ENCODE results near the gene CCL4. TPM values are rescaled to one million over a fixed set of nuclear protein-coding genes. Genes with fewer than 3 reads are reported as not detected.
"Not testable (repeated sequence)": the region's sequence is repeated elsewhere in the genome, so short reads cannot be mapped to it uniquely, and the experiment has no call there.

The CCL4 gene
- total RNA-seq, 1 donor from 2014 or later: not detected

DNA sequence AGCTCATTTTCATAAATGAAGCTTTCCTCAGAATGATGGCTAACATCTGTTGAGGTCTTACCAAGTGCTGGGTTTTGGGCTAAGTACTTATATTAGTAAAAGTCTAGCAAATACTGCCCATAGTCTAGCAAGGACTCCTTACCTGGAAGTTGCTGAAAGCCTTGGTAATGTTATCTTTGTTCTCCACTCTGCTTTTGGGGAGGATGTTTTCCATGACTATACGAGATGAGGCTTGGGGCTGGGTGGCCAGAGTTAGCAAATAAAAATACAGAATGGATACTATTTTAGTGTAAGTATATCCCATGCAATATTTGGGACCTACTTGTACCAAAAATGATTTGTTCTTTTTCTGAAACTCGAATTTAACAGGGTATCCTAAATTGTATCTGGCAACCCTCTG is 31.9 kb upstream of the CCL4 start:
- no peak for DNase-seq (ENCODE audit: extremely low spot score, unreplicated experiment)
- Mint-ChIP-seq H3K4me1 (ENCODE audit: unreplicated experiment) (no peaks in the 10 kb centered on the region), H3K27me3 (peaks cover 9% of the 10 kb centered on the region), H3K27ac (no peak overlapping the region), H3K36me3 (no peaks in the 10 kb centered on the region), H3K9me3 (no peaks in the 10 kb centered on the region), H3K4me3 (no peak overlapping the region)
- TF ChIP-seq, protein P1, sequence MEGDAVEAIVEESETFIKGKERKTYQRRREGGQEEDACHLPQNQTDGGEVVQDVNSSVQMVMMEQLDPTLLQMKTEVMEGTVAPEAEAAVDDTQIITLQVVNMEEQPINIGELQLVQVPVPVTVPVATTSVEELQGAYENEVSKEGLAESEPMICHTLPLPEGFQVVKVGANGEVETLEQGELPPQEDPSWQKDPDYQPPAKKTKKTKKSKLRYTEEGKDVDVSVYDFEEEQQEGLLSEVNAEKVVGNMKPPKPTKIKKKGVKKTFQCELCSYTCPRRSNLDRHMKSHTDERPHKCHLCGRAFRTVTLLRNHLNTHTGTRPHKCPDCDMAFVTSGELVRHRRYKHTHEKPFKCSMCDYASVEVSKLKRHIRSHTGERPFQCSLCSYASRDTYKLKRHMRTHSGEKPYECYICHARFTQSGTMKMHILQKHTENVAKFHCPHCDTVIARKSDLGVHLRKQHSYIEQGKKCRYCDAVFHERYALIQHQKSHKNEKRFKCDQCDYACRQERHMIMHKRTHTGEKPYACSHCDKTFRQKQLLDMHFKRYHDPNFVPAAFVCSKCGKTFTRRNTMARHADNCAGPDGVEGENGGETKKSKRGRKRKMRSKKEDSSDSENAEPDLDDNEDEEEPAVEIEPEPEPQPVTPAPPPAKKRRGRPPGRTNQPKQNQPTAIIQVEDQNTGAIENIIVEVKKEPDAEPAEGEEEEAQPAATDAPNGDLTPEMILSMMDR (conservative IDR thresholded peaks at IDR 0.05): no peak

DNA sequence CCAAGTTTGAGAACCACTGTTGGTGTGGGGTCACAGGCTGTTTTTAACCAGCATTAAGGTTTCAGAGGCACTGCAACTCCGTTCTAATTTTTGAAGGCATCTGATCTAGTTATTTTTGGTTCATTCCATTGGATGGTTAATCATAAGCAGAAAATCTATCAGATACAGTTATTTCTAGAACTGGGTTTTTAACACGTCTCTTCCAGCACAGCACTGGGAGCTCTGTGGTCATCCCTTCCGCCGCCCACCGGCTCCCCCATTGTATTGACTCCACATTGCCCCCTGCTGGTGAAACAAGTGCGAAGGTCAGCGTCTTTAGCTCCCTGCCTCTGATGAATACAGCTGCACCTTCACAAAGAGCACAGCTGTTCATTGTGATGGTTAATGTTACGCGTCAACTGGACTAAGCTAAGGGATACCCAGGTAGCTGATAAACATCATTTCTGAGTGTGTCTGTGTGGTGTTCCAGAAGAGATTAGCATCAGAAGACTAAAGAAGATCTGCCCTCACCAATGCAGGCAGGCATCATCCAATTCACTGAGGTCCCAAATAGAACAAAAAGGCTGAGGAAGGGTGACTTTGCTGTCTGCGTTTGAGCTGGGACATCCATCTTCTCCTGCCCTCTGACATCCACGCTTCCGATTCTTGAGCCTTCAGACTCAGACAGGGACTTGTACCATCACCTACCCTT is 31.1 kb upstream of the CCL4 start:
- Mint-ChIP-seq H3K9me3 (no peaks in the 10 kb centered on the region), H3K4me3 (no peak overlapping the region), H3K27me3 (peaks cover 9% of the 10 kb centered on the region), H3K4me1 (ENCODE audit: unreplicated experiment) (no peaks in the 10 kb centered on the region), H3K27ac (no peak overlapping the region), H3K36me3 (no peaks in the 10 kb centered on the region)
- DNase-seq (ENCODE audit: extremely low spot score, unreplicated experiment): no peak
- TF ChIP-seq, protein P1 (conservative IDR thresholded peaks at IDR 0.05): peak; percentile 85

DNA sequence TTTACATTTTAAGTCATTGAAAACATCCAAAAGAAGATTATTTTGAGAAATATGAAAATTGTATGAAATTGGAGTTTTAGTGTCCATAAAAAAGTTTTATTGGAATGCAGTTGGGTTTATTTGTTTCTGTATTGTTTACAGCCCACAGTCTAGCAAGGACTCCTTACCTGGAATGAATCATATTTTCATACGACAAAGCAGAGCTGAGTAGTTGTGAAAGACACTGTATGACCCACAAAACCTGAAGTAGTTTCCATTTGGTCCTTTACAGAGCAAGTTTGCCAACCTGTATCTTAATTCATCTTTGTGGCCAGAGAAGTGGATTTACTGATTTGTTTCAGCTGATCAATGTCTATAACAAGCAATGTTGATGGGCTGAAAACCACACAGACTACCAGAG is 29.3 kb upstream of the CCL4 start:
- Mint-ChIP-seq H3K4me1 (ENCODE audit: unreplicated experiment) (no peaks in the 10 kb centered on the region), H3K4me3 (no peak overlapping the region), H3K36me3 (no peaks in the 10 kb centered on the region), H3K27ac (no peak overlapping the region), H3K9me3 (no peaks in the 10 kb centered on the region), H3K27me3 (peaks cover 12% of the 10 kb centered on the region)
- TF ChIP-seq, protein P1 (conservative IDR thresholded peaks at IDR 0.05): no peak
- DNase-seq (ENCODE audit: extremely low spot score, unreplicated experiment): no peak

DNA sequence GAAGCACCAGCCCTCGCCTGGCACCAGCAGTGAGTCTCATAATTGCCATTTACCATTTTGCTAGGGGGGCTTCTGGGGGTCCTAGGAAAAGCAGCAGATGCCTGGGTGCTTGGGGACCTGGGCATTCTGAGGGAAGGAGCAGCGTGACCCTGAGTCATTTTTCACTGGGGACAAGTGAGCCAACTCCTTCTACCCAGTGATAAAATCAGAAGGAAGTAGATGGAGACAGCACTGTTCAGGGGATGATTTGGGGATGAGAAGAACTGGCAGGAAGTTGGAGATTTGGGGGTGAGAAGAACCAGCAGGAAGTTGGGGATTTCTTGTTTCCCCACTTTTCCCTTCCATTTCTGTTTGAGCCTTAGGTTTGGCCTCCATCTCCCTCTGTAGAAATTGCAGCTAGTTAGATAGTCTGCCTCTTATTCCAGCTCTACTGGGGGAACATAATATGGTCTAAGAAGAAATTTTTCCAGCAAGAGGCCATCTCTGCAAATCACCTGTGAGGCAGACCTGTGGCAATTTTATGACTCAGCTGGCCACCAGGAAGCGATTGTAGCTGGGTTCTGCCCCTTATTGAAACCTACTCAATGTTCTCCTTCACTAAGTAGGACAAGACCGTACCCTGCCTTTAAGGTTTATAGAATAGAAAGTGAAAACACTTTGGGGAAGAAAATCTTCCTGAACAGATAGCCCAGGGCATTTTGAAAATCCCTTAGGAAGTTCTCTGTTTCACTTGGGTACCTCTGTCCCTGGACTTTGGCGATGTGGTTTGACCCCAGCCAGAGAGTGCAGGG is 21.8 kb upstream of the CCL4 start:
- not testable (repeated sequence) for H3K27me3 Mint-ChIP-seq; H3K4me3 Mint-ChIP-seq; H3K4me1 Mint-ChIP-seq (ENCODE audit: unreplicated experiment); H3K9me3 Mint-ChIP-seq; DNase-seq (ENCODE audit: extremely low spot score, unreplicated experiment); H3K27ac Mint-ChIP-seq; H3K36me3 Mint-ChIP-seq

DNA sequence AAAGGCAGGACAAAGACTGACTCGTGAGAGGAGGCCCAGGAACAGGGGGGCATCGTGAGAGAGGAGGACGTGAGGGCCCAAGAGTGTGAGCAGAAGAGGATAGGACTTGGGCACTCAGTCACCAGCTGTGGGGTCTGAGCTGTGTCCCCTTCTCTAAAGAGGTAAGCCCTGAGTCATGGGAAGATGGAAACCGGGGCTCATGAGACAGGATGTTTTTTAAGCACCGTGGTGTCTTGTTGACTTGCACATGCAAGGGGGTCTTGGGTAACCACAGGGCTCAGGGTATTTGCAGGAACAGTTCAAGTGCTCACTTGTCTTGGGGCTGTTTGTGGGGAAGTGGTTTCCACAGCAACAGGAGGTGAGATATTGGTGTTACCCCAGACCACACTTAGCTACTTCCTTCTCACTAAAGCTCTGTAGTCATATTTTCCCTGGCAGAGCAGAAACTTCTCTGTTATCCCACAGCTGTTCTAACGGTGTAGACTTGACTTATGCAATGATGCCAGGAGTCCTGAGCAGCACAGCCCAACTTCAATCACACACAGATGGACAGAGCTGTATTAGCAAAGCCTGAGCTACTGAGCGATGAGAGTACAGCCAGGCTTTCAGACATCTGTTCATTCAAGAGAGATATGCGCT is 21.0 kb upstream of the CCL4 start:
- H3K4me3 Mint-ChIP-seq; H3K27ac Mint-ChIP-seq; H3K9me3 Mint-ChIP-seq; DNase-seq (ENCODE audit: extremely low spot score, unreplicated experiment); H3K4me1 Mint-ChIP-seq (ENCODE audit: unreplicated experiment); H3K36me3 Mint-ChIP-seq; H3K27me3 Mint-ChIP-seq: not testable (repeated sequence)

DNA sequence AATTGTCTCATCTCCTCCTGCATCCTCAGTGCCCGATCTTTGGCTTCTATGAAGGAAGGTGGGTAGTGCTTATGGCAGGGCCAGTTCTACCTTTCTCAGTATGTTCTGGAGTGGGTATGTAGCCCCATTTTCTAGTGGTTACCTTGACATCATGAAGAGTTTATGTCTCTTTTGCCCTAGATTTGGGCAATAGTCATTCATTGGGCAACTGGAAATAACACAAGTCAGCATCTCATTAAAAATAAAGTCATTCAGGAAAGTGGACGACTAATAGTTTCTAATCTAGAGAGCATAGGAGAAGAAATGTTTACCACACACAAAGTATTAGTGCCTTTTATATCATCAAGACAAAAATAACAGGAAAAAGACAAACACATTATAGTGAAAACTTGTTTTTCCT is 19.9 kb upstream of the CCL4 start:
- H3K4me1 Mint-ChIP-seq (ENCODE audit: unreplicated experiment); DNase-seq (ENCODE audit: extremely low spot score, unreplicated experiment); H3K27me3 Mint-ChIP-seq; H3K36me3 Mint-ChIP-seq; H3K27ac Mint-ChIP-seq; H3K4me3 Mint-ChIP-seq; H3K9me3 Mint-ChIP-seq: not testable (repeated sequence)

DNA sequence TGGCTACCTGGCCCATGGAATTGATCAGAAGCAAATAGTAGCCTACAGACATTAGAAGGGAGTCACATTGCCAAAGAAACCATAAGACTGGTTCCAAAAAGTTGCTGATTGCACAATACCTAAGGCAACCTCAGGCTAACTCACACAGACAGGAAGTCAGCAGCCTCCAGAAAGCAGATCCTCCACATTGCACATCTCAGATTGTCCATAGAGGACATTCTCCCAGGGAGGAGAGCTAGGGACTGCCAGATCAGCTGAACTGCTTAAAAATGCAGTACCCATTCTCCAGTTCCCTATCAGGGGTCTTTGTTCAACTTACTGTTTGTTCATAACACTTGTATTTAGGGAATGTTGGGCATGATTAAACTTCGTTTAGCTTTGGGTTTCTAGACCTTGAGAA is 17.9 kb upstream of the CCL4 start:
- H3K27me3 Mint-ChIP-seq: peaks cover 11% of the 10 kb centered on the region
- no peak overlapping the region for H3K27ac Mint-ChIP-seq
- H3K36me3 Mint-ChIP-seq: no peaks in the 10 kb centered on the region
- H3K4me1 Mint-ChIP-seq (ENCODE audit: unreplicated experiment): no peaks in the 10 kb centered on the region
- DNase-seq (ENCODE audit: extremely low spot score, unreplicated experiment): no peak
- TF ChIP-seq, protein P1 (conservative IDR thresholded peaks at IDR 0.05): no peak
- no peak overlapping the region for H3K4me3 Mint-ChIP-seq
- H3K9me3 Mint-ChIP-seq: no peaks in the 10 kb centered on the region
